T-helper 9 cell (primary cell): Measurements from ENCODE around the gene PCDH18.
"Not testable (repeated sequence)": the region's sequence is repeated elsewhere in the genome, so short reads cannot be mapped to it uniquely, and the experiment has no call there.

Source experiments
- DNase-seq: peaks from one replicate; pipeline ENCODE4 v3.0.0-alpha.2; 2020
- total RNA-seq, 2 donors: gene quantifications; one replicate each; lab custom pipeline; 2026; lab: John Stamatoyannopoulos, UW

PCDH18 gene
- 0 reads per million in 2 donors for total RNA-seq

GRCh38 chr4:137531986-137532868 lies at the start of gene PCDH18:
TSS of gene PCDH18 (minus strand) at chr4:137532494. CDS start at chr4:137532088, 406 bp downstream.
- DNase-seq: no peak

GRCh38 chr4:137576446-137576845 lies 44.2 kb upstream of the PCDH18 start:
- DNase-seq: no peak

GRCh38 chr4:137572647-137573046 lies 40.4 kb upstream of the PCDH18 start:
- DNase-seq: no peak

GRCh38 chr4:137572163-137572562 lies 39.9 kb upstream of the PCDH18 start:
- no peak for DNase-seq

- DNase-seq: no peak
These were observed 27.5 kb upstream of the PCDH18 start for GRCh38 chr4:137559801-137560200.

- DNase-seq: no peak
These were observed 26.7 kb upstream of the PCDH18 start for GRCh38 chr4:137558951-137559350.

GRCh38 chr4:137545461-137545861 lies 13.2 kb upstream of the PCDH18 start:
- DNase-seq: no peak

GRCh38 chr4:137543648-137544047 lies 11.4 kb upstream of the PCDH18 start:
- no peak for DNase-seq

GRCh38 chr4:137543198-137543597 lies 10.9 kb upstream of the PCDH18 start:
- no peak for DNase-seq

- no peak for DNase-seq
These were observed 9.8 kb upstream of the PCDH18 start for GRCh38 chr4:137541876-137542646.

GRCh38 chr4:137541181-137541580 lies 8.9 kb upstream of the PCDH18 start:
- no peak for DNase-seq

- DNase-seq: no peak
These were observed 8.1 kb upstream of the PCDH18 start for GRCh38 chr4:137540356-137540755.

- no peak for DNase-seq
These were observed 6.2 kb upstream of the PCDH18 start for GRCh38 chr4:137538526-137538925.

GRCh38 chr4:137537807-137538206 lies 5.5 kb upstream of the PCDH18 start:
- not testable (repeated sequence) for DNase-seq

GRCh38 chr4:137536789-137537561 lies 4.7 kb upstream of the PCDH18 start:
- DNase-seq: no peak

GRCh38 chr4:137535718-137536117 lies 3.4 kb upstream of the PCDH18 start:
- no peak for DNase-seq

GRCh38 chr4:137534516-137534915 lies 2.2 kb upstream of the PCDH18 start:
- DNase-seq: no peak

- DNase-seq: no peak
These were observed 1.6 kb upstream of the PCDH18 start for GRCh38 chr4:137533855-137534254.

GRCh38 chr4:137532869-137533236 lies 559 bp upstream of the PCDH18 start:
- no peak for DNase-seq

GRCh38 chr4:137531168-137531985 lies 917 bp downstream of the PCDH18 start:
- DNase-seq: no peak

- DNase-seq: no peak
These were observed 2.1 kb downstream of the PCDH18 start for GRCh38 chr4:137530176-137530575.

GRCh38 chr4:137529432-137529831 lies 2.9 kb downstream of the PCDH18 start:
- no peak for DNase-seq
